Measurements from ENCODE around the gene TMEM266. TPM values are rescaled to one million over a fixed set of nuclear protein-coding genes. Genes with fewer than 3 reads are reported as not detected.
"Not testable (repeated sequence)": the region's sequence is repeated elsewhere in the genome, so short reads cannot be mapped to it uniquely, and the experiment has no call there.

The TMEM266 gene
- total RNA-seq, 1 experiment from 2014 or later, result not detected

GRCh38 chr15:76011627-76012551 is 47.9 kb upstream of the TMEM266 start, which contains the start of gene NRG4:
Gene NRG4, minus strand, starts transcription at chr15:76012424. Its CDS starts 1,194 bp downstream, at chr15:76011230.
- intact Hi-C loops (cut with micrococcal nuclease), result no loop called here
- BruUV-seq (replicated peaks), result no TSS peak
- peaks cover 6% of the 10 kb centered on the region; the same call in 1 of the 2 replicates for H3K27me3 ChIP-seq (ENCODE audit: low read length)
- no peaks in the 10 kb centered on the region for H3K9me2 ChIP-seq (replicated peaks; ENCODE audit: low read length)
- H3K27ac ChIP-seq (ENCODE audit: low read length), result no peak within 1 kb of the TSS
- 0 out of 2 replicates have a peak, but pooled peaks cover 4% of the 10 kb centered on the region for H3K4me1 ChIP-seq (ENCODE audit: insufficient read depth, low read length)
- POLR2A ChIA-PET (ENCODE audit: unreplicated experiment), result no interaction called here
- no peak for TF ChIP-seq EZH2phosphoT487 (IDR thresholded peaks at IDR 0.05; ENCODE audit: borderline replicate concordance, low read length)
- TF ChIP-seq EZH2 (IDR thresholded peaks at IDR 0.05; ENCODE audit: low read length, unreplicated experiment), result no peak
- no peak for TF ChIP-seq CTCF (conservative IDR thresholded peaks at IDR 0.05; ENCODE audit: low read depth, low read length)
- no peaks in the 10 kb centered on the region for H3K9me3 ChIP-seq (ENCODE audit: low read length)
- CTCF ChIA-PET, result no interaction called here
- H3K79me2 ChIP-seq (ENCODE audit: low read length), result no peaks in the 10 kb centered on the region
- H3K36me3 ChIP-seq (ENCODE audit: low read depth, low read length), result no peaks in the 10 kb centered on the region
- ATAC-seq (peak; percentile 65), DNase-seq (peak; percentile 20)
- H4K20me1 ChIP-seq (ENCODE audit: low read length), result no peaks in the 10 kb centered on the region
- 0 out of 2 replicates have a peak within 1 kb of the TSS, but pooled peaks have one; percentile 0 for H3K9ac ChIP-seq (ENCODE audit: low read length)
- no peaks in the 10 kb centered on the region for H3F3A ChIP-seq (ENCODE audit: low read length, unreplicated experiment)
- H3K4me3 ChIP-seq (ENCODE audit: low read length), result peak within 1 kb of the TSS; percentile 71
- H3K4me2 ChIP-seq (ENCODE audit: low read length), result peak within 1 kb of the TSS; percentile 85
- peak within 1 kb of the TSS; percentile 87 for H2AFZ ChIP-seq (ENCODE audit: low read length)

- H3K4me2 ChIP-seq (ENCODE audit: low read length); H3K27ac ChIP-seq (ENCODE audit: low read length); H3K4me3 ChIP-seq (ENCODE audit: low read length); H3K27me3 ChIP-seq (ENCODE audit: low read length); H3F3A ChIP-seq (ENCODE audit: low read length, unreplicated experiment); BruUV-seq (replicated peaks); H2AFZ ChIP-seq (ENCODE audit: low read length); H3K9me3 ChIP-seq (ENCODE audit: low read length); H4K20me1 ChIP-seq (ENCODE audit: low read length); H3K9me2 ChIP-seq (replicated peaks; ENCODE audit: low read length); H3K79me2 ChIP-seq (ENCODE audit: low read length); ATAC-seq; H3K36me3 ChIP-seq (ENCODE audit: low read depth, low read length); H3K4me1 ChIP-seq (ENCODE audit: insufficient read depth, low read length); CTCF ChIA-PET; intact Hi-C loops (cut with micrococcal nuclease); POLR2A ChIA-PET (ENCODE audit: unreplicated experiment); H3K9ac ChIP-seq (ENCODE audit: low read length); DNase-seq: not testable (repeated sequence)
Observed at GRCh38 chr15:76013470-76013869, 46.3 kb upstream of the TMEM266 start.

- H2AFZ ChIP-seq (ENCODE audit: low read length), result no peak overlapping the region
- ChIA-PET CTCF (no interaction called here), POLR2A (ENCODE audit: unreplicated experiment) (no interaction called here)
- no peaks in the 10 kb centered on the region for H3K4me1 ChIP-seq (ENCODE audit: insufficient read depth, low read length)
- ATAC-seq (no peak), DNase-seq (no peak)
- no peaks in the 10 kb centered on the region for H4K20me1 ChIP-seq (ENCODE audit: low read length)
- intact Hi-C loops (cut with micrococcal nuclease), result no loop called here
- H3K9me3 ChIP-seq (ENCODE audit: low read length), result peaks cover 5% of the 10 kb centered on the region; the same call in 1 of the 2 replicates
- H3K9me2 ChIP-seq (replicated peaks; ENCODE audit: low read length), result no peaks in the 10 kb centered on the region
- H3F3A ChIP-seq (ENCODE audit: low read length, unreplicated experiment), result no peaks in the 10 kb centered on the region
- no peaks in the 10 kb centered on the region for H3K36me3 ChIP-seq (ENCODE audit: low read depth, low read length)
- TF ChIP-seq CTCF (conservative IDR thresholded peaks at IDR 0.05; ENCODE audit: low read depth, low read length), result no peak
- TF ChIP-seq EZH2 (IDR thresholded peaks at IDR 0.05; ENCODE audit: low read length, unreplicated experiment), result no peak
- TF ChIP-seq EZH2phosphoT487 (IDR thresholded peaks at IDR 0.05; ENCODE audit: borderline replicate concordance, low read length), result no peak
- no peaks in the 10 kb centered on the region for H3K79me2 ChIP-seq (ENCODE audit: low read length)
- BruUV-seq (replicated peaks), result no TSS peak
- no peak overlapping the region for H3K27ac ChIP-seq (ENCODE audit: low read length)
- H3K9ac ChIP-seq (ENCODE audit: low read length), result no peak overlapping the region
- H3K27me3 ChIP-seq (ENCODE audit: low read length), result no peaks in the 10 kb centered on the region
- no peak overlapping the region for H3K4me3 ChIP-seq (ENCODE audit: low read length)
- H3K4me2 ChIP-seq (ENCODE audit: low read length), result no peak overlapping the region
Observed at GRCh38 chr15:76024021-76024768, 35.6 kb upstream of the TMEM266 start.
